IMR-90 (cell line): ENCODE data around the gene TMEM52.

Experiments used
- BHLHE40 ChIP-seq: fragments of 150-350 bp; IDR thresholded peaks from 2 replicates; pipeline ENCODE4 v1.6.1; 2016; ENCODE audit warnings: mild to moderate bottlenecking, low read depth, low read length
- CEBPB ChIP-seq: IDR thresholded peaks from 2 replicates; pipeline ENCODE4 v1.6.1; 2012; ENCODE audit warnings: low read depth, low read length, improper control_type of control experiment
- CTCF ChIP-seq: conservative IDR thresholded peaks from 2 replicates; pipeline ENCODE4 v1.5.1; 2012; ENCODE audit warnings: mild to moderate bottlenecking, low read depth, low read length, improper control_type of control experiment
- MAZ ChIP-seq: IDR thresholded peaks from 2 replicates; pipeline ENCODE4 v1.6.1; 2012; ENCODE audit warnings: low read depth, mild to moderate bottlenecking, low read length, improper control_type of control experiment, moderate library complexity, borderline replicate concordance
- MXI1 ChIP-seq: IDR thresholded peaks from 2 replicates; pipeline ENCODE4 v1.6.1; 2012; ENCODE audit warnings: low read depth, mild to moderate bottlenecking, low read length, moderate library complexity, borderline replicate concordance
- NFE2L2 ChIP-seq: fragments of 150-350 bp; IDR thresholded peaks from 2 replicates; pipeline ENCODE4 v1.6.1; 2016; ENCODE audit warnings: low read depth, mild to moderate bottlenecking, low read length
- POLR2A ChIP-seq: IDR thresholded peaks from 2 replicates; pipeline ENCODE4 v1.6.1; 2012; ENCODE audit warnings: mild to moderate bottlenecking, low read depth, low read length
- RAD21 ChIP-seq: IDR thresholded peaks from 2 replicates; pipeline ENCODE4 v1.6.1; 2012; ENCODE audit warnings: low read length, improper control_type of control experiment
- RCOR1 ChIP-seq: IDR thresholded peaks from 2 replicates; pipeline ENCODE4 v1.6.1; 2012; ENCODE audit warnings: mild to moderate bottlenecking, low read length, improper control_type of control experiment; ENCODE audit not compliant: insufficient replicate concordance
- RFX5 ChIP-seq: IDR thresholded peaks from 2 replicates; pipeline ENCODE4 v1.8.0; 2012; ENCODE audit warnings: low read depth, mild to moderate bottlenecking, low read length, moderate library complexity
- SMC3 ChIP-seq: fragments of 150-350 bp; IDR thresholded peaks from 2 replicates; pipeline ENCODE4 v1.6.1; 2016; ENCODE audit warnings: low read depth, mild to moderate bottlenecking, antibody characterized with exemption, low read length, moderate library complexity
- USF2 ChIP-seq: fragments of 150-350 bp; IDR thresholded peaks from 2 replicates; pipeline ENCODE4 v1.6.1; 2017; ENCODE audit warnings: mild to moderate bottlenecking, antibody characterized with exemption, low read length, low read depth
- TF ChIP-seq, protein P1 (sequence below): fragments of 150-350 bp; IDR thresholded peaks from 2 replicates; pipeline ENCODE4 v1.6.1; 2016; ENCODE audit warnings: low read depth, mild to moderate bottlenecking, low read length, moderate library complexity, borderline replicate concordance

DNA sequence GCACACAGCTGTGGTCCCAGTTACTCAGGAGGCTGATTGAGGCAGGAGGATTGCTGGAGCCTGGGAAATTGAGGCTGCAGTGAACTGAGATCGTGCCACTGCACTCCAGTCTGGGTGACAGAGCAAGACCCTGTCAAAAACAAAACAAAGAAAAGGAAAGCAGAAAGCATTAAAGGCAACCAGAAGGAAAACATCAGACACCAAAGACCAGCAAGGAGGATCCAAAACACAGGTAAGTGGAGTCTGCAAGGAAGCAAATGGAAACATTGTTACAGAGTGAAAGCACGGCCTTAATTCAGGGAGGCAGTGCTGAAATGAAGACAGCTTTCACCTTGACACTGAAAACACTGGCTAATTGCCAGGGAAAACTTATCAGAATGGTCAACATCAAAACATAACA is 43.7 kb upstream of the TMEM52 start:
- no peak for TF ChIP-seq RCOR1
- no peak for TF ChIP-seq RFX5
- no peak for TF ChIP-seq CTCF
- no peak for TF ChIP-seq USF2
- TF ChIP-seq MXI1, result no peak
- TF ChIP-seq MAZ, result no peak
- no peak for TF ChIP-seq CEBPB
- no peak for TF ChIP-seq POLR2A
- TF ChIP-seq, protein P1, sequence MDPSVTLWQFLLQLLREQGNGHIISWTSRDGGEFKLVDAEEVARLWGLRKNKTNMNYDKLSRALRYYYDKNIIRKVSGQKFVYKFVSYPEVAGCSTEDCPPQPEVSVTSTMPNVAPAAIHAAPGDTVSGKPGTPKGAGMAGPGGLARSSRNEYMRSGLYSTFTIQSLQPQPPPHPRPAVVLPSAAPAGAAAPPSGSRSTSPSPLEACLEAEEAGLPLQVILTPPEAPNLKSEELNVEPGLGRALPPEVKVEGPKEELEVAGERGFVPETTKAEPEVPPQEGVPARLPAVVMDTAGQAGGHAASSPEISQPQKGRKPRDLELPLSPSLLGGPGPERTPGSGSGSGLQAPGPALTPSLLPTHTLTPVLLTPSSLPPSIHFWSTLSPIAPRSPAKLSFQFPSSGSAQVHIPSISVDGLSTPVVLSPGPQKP, result no peak
- no peak for TF ChIP-seq BHLHE40
- no peak for TF ChIP-seq RAD21
- TF ChIP-seq SMC3, result no peak
- no peak for TF ChIP-seq NFE2L2
